Stimulated activated CD8-positive, alpha-beta memory T cell treated with anti-CD3 and anti-CD28 coated beads, Interleukin-12 subunit alpha, Interleukin-12 subunit beta, amount 100 ng/mL, for 24 hours (primary cell): ENCODE results near the gene LRIT1.

Experiments
- DNase-seq: peaks from one replicate; pipeline ENCODE4 v3.0.0-alpha.2; 2020; ENCODE audit errors: extremely low read depth

Gene LRIT1

GRCh38 chr10:84193327-84193726 is 48.0 kb downstream of the LRIT1 start:
- DNase-seq: no peak

- DNase-seq: no peak
Observed at GRCh38 chr10:84191106-84191505, 50.2 kb downstream of the LRIT1 start.

GRCh38 chr10:84190621-84191020 is 50.7 kb downstream of the LRIT1 start:
- no peak for DNase-seq

GRCh38 chr10:84188815-84189214 is 52.5 kb downstream of the LRIT1 start:
- DNase-seq: no peak

GRCh38 chr10:84185526-84186175 is 55.7 kb downstream of the LRIT1 start:
- no peak for DNase-seq

GRCh38 chr10:84184517-84184916 is 56.8 kb downstream of the LRIT1 start:
- DNase-seq: no peak

- DNase-seq: no peak
Observed at GRCh38 chr10:84181631-84182030, 59.7 kb downstream of the LRIT1 start.
